ENCODE results near the gene MAN1C1.

The MAN1C1 gene

DNA sequence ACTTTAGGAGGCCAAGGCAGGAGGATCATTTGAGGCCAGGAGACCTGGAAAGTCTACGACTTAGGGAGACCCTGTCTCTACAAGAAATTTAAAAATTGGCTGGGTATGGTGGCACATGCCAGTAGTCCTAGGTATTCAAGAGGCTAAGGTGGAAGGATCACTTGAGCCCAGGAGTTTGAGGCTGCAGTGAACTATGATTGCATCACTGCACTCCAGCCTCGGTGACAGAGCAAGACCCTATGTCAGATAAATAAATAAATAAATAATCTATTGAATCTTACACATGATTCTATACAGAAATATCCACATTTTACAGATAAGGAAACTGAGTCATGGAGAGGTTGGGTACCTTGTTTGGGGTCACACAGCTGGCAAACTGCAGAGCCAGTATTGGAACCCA is 89.1 kb downstream of the MAN1C1 start:
- DNase-seq (ENCODE audit: extremely low spot score, insufficient read length, low read depth) = no peak
- FAIRE-seq = no peak

- DNase-seq (ENCODE audit: extremely low spot score, insufficient read length, low read depth) = no peak
- no peak for FAIRE-seq
Observed at GRCh38 chr1:25706146-25707089, 89.8 kb downstream of the MAN1C1 start.

- FAIRE-seq (no peak), DNase-seq (ENCODE audit: extremely low spot score, insufficient read length, low read depth) (no peak)
Observed at GRCh38 chr1:25707280-25708016, 90.9 kb downstream of the MAN1C1 start.

GRCh38 chr1:25710583-25711347 is 94.2 kb downstream of the MAN1C1 start:
- DNase-seq (ENCODE audit: extremely low spot score, insufficient read length, low read depth) (no peak), FAIRE-seq (no peak)

GRCh38 chr1:25711555-25712298 is 95.1 kb downstream of the MAN1C1 start:
- no peak for FAIRE-seq
- no peak for DNase-seq (ENCODE audit: extremely low spot score, insufficient read length, low read depth)

DNA sequence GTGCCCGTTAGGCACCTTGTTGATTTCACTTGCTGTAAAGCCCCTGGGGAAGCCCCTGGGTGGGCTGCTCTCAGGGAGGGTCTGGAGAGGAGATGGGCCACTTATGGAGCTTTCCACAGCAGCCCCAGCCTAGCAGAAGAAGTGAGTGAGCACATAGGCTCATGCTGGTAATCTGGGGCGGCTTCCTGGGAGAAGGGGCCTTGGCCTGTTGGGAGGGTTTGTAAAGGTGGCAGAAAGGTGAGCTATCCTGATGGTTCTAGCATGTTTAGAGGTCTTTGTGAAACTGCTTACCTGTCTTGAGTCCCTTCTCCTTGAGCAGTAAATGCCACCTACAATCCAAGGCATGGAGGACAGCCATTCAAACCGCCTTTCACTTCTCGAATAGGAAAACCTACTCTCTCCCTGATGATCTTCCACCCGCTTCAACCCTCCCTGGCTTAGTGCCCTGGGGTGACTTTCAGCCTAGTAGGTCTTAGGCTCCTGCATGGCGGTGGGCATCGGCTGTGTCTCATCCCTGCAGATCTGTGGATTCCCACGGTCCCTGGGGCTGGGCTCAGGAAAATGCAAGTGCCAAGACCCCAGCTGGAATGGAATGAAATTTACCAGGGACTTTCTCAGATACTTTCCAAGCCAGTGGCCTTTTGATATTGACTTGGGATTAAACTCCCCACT is 95.8 kb downstream of the MAN1C1 start:
- no peak for FAIRE-seq
- no peak for DNase-seq (ENCODE audit: extremely low spot score, insufficient read length, low read depth)

DNA sequence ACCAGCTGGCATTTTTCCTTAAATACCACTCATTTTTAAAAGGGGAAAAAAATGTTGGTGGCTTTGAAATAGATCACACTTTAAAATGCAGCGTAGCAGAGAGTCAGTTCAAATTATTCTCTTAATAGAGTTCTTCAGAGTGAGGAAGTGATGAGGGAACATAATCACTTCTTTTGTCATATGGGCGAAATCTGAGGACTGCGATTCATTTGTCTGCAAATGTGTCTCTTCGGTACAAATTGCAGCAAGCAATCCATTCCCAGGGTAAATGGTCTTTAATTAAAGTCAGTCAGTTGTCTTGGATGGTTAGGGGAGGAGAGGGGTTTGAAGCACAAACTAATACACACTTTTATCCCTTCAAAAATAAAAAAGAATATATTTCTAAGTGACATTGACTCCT is 97.4 kb downstream of the MAN1C1 start:
- FAIRE-seq (no peak), DNase-seq (ENCODE audit: extremely low spot score, insufficient read length, low read depth) (no peak)

GRCh38 chr1:25714372-25714931 is 97.9 kb downstream of the MAN1C1 start:
- FAIRE-seq (no peak), DNase-seq (ENCODE audit: extremely low spot score, insufficient read length, low read depth) (no peak)

DNA sequence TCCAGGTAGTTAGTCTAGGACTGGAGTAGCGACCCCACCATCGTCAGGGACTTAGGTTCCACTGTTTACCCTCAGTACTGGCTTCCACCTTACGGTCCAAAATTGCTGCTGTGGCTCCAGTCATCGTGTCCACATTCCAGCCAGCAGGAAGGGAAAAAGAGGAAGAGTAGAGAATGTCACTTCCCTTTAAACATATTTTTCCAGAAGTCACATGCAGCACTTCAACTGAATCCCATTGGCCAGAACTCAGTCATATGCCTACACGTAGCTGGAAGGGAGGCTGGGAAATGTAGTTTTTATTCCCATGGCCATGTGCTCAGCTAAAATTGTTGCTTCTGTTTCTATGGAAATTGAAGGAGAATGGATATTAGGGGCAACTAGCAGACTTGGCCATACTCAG is 99.3 kb downstream of the MAN1C1 start:
- no peak for FAIRE-seq
- DNase-seq (ENCODE audit: extremely low spot score, insufficient read length, low read depth) = no peak

- no peak for DNase-seq (ENCODE audit: extremely low spot score, insufficient read length, low read depth)
- no peak for FAIRE-seq
Observed at GRCh38 chr1:25716320-25716719, 99.7 kb downstream of the MAN1C1 start.

- FAIRE-seq (no peak), DNase-seq (ENCODE audit: extremely low spot score, insufficient read length, low read depth) (no peak)
Observed at GRCh38 chr1:25718732-25719131, 102.1 kb downstream of the MAN1C1 start.

GRCh38 chr1:25720624-25721023 is 104.0 kb downstream of the MAN1C1 start:
- FAIRE-seq (no peak), DNase-seq (ENCODE audit: extremely low spot score, insufficient read length, low read depth) (no peak)

- FAIRE-seq (no peak), DNase-seq (ENCODE audit: extremely low spot score, insufficient read length, low read depth) (no peak)
Observed at GRCh38 chr1:25723250-25723880, 106.8 kb downstream of the MAN1C1 start.

DNA sequence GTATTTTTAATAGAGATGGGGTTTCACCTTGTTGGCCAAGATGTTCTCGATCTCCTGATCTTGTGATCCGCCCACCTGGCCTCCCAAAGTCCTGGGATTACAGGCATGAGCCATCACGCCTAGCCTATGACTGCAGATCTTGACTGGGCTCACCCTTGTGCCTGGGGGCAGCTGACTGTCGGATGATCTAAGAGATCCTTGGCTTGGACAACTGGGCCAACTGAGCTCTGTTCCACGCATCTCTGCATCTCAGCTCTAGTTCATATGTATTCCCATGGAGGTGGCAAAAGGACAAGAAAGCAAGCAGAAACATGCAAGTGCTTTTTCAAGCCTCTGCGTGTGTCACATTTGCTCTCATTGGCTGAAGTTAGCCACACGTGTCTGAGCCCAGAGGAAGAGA is 107.6 kb downstream of the MAN1C1 start:
- no peak for FAIRE-seq
- DNase-seq (ENCODE audit: extremely low spot score, insufficient read length, low read depth) = no peak

GRCh38 chr1:25724966-25725365 is 108.4 kb downstream of the MAN1C1 start:
- no peak for FAIRE-seq
- no peak for DNase-seq (ENCODE audit: extremely low spot score, insufficient read length, low read depth)

- FAIRE-seq (no peak), DNase-seq (ENCODE audit: extremely low spot score, insufficient read length, low read depth) (no peak)
Observed at GRCh38 chr1:25725482-25725881, 108.9 kb downstream of the MAN1C1 start.

DNA sequence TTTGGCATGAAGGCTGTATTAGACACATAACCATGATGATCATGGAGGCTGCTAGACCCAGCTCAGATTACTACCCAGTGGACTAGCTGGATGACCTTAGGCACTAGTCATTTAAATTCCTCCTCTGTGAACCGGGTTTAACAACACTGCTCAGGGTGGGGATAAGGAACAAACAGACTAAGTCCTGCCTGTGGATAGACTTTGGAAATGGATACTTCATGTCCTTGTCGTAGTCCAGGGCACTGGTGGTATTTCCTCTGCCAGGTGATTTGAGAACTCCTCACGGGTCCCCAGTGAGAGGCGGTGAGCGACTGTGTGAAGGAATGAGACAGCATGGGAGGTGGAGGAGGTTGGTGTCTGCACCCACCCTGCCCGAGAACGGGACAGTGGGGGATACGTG is 110.5 kb downstream of the MAN1C1 start:
- FAIRE-seq = no peak
- no peak for DNase-seq (ENCODE audit: extremely low spot score, insufficient read length, low read depth)

DNA sequence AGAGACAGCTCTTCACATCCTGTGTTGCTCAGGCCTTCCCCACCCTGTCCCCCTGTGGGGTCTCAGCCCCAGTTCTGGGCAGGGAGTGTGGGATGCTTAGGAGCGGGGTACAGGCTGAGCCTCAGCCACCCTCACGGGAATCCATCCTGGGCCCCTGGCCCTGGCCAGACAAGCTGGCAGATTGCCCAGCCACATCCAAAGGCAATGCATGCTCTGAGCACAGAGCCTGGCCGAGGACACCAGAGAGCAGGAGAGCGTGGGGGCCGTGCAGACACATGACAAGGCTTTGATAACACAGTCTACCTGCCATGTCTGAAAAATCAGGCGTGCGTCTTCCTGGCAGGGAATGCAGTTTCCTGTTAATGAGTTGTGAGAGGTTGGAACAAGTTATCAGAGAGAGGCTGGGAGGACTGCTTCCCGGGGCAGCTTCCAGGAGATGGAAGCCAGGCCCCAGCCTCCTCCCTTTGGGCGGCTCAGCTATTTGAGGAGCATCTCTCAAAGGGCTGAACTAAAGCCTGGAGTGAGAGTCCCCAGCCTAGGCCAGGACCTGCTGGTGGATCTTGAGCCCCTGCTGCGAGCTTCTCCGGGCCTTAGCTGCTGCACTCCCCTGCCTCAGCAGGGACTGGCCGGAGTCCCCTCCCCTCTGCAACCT is 111.2 kb downstream of the MAN1C1 start:
- FAIRE-seq (no peak), DNase-seq (ENCODE audit: extremely low spot score, insufficient read length, low read depth) (no peak)

All from GM18507 (cell line).